NCI-H2227 (cell line): ENCODE results near the gene XKR7.
A peak's percentile ranks its signal among the peaks of the same experiment; 100 is the strongest.

ENCODE experiments used
- DNase-seq: peaks from one replicate; lab custom pipeline; 2025; ENCODE audit not compliant: unreplicated experiment; lab: John Stamatoyannopoulos, UW

The XKR7 gene

GRCh38 chr20:32036716-32037485 lies 69.0 kb downstream of the XKR7 start:
- no peak for DNase-seq

GRCh38 chr20:32037929-32038328 lies 70.0 kb downstream of the XKR7 start:
- DNase-seq: no peak

- DNase-seq: no peak
Observed at GRCh38 chr20:32040142-32040953, 72.4 kb downstream of the XKR7 start.

GRCh38 chr20:32045999-32046398 lies 78.0 kb downstream of the XKR7 start:
- no peak for DNase-seq

GRCh38 chr20:32050324-32050841 lies 82.4 kb downstream of the XKR7 start:
- DNase-seq: no peak

GRCh38 chr20:32050851-32051556 lies 83.1 kb downstream of the XKR7 start:
- no peak for DNase-seq

GRCh38 chr20:32051720-32052089 lies 83.8 kb downstream of the XKR7 start:
- DNase-seq: no peak

GRCh38 chr20:32052090-32052777 lies 84.3 kb downstream of the XKR7 start, which contains the start of gene HCK:
HCK (plus strand) TSS chr20:32052242.
- DNase-seq: peak; percentile 36

GRCh38 chr20:32052778-32053362 lies 84.9 kb downstream of the XKR7 start:
- no peak for DNase-seq
